GM23338 (cell line): ENCODE data around the gene SCG3. TPM values are rescaled to one million over a fixed set of nuclear protein-coding genes. Genes with fewer than 3 reads are reported as not detected.

Experiments
- ATAC-seq: fragments of 200-7000 bp; cut with Tn5 transposase; 3 replicates; pipeline ENCODE4 v1.9.1; 2020
- DNase-seq: peaks from one replicate; pipeline ENCODE4 v3.0.0-alpha.2; 2015; ENCODE audit warnings: low spot score
- H2AFZ ChIP-seq: fragments of 200-600 bp; sonication (generic); 2 replicates; pipeline ENCODE4 v1.8.0; 2016; ENCODE audit warnings: antibody characterized with exemption, mild to moderate bottlenecking, moderate library complexity
- H3F3A ChIP-seq: fragments of 200-600 bp; sonication (generic); replicated peaks from 2 replicates; pipeline ENCODE4 v1.8.0; 2017; ENCODE audit warnings: antibody characterized with exemption, mixed run types, low read depth
- H3K27ac ChIP-seq: fragments of 200-600 bp; sonication (generic); 2 replicates; pipeline ENCODE4 v1.6.1; 2016; ENCODE audit warnings: low read depth
- H3K27me3 ChIP-seq: fragments of 200-600 bp; sonication (generic); 2 replicates; pipeline ENCODE4 v1.8.0; 2016; ENCODE audit warnings: mild to moderate bottlenecking, mixed run types, moderate library complexity; ENCODE audit not compliant: insufficient read depth
- H3K36me3 ChIP-seq: fragments of 200-600 bp; sonication (generic); 2 replicates; pipeline ENCODE4 v1.8.0; 2016; ENCODE audit warnings: mild to moderate bottlenecking; ENCODE audit not compliant: insufficient read depth
- H3K4me1 ChIP-seq: fragments of 200-600 bp; sonication (generic); 2 replicates; pipeline ENCODE4 v1.8.0; 2016; ENCODE audit warnings: mild to moderate bottlenecking, moderate library complexity; ENCODE audit not compliant: insufficient read depth
- H3K4me2 ChIP-seq: fragments of 200-600 bp; sonication (generic); 2 replicates; pipeline ENCODE4 v1.7.1; 2017; ENCODE audit warnings: mixed run types
- H3K4me3 ChIP-seq: fragments of 200-600 bp; sonication (generic); 2 replicates; pipeline ENCODE4 v1.6.1; 2016; ENCODE audit warnings: mixed run types
- H3K79me2 ChIP-seq: fragments of 200-600 bp; sonication (generic); replicated peaks from 2 replicates; pipeline ENCODE4 v1.8.0; 2017; ENCODE audit warnings: mild to moderate bottlenecking; ENCODE audit not compliant: insufficient read depth
- H3K9me2 ChIP-seq: fragments of 200-600 bp; sonication (generic); 2 replicates; pipeline ENCODE4 v1.8.0; 2017; ENCODE audit not compliant: insufficient read depth
- H4K20me1 ChIP-seq: fragments of 200-600 bp; sonication (generic); replicated peaks from 2 replicates; pipeline ENCODE4 v1.8.0; 2017; ENCODE audit warnings: mild to moderate bottlenecking; ENCODE audit not compliant: insufficient read depth
- H3K27ac Mint-ChIP-seq: 2 replicates; pipeline ENCODE4 v1.8.0; 2020; ENCODE audit warnings: inconsistent platforms, mild to moderate bottlenecking, moderate library complexity, mixed read lengths
- H3K27me3 Mint-ChIP-seq: 3 replicates; pipeline ENCODE4 v1.8.0; 2022; ENCODE audit warnings: low read depth, mild to moderate bottlenecking, moderate library complexity, mixed read lengths, inconsistent platforms; ENCODE audit not compliant: insufficient read depth, poor library complexity
- H3K36me3 Mint-ChIP-seq: 3 replicates; pipeline ENCODE4 v1.8.0; 2021; ENCODE audit warnings: low read depth, mild to moderate bottlenecking, inconsistent platforms, moderate library complexity, mixed read lengths
- H3K4me1 Mint-ChIP-seq: 3 replicates; pipeline ENCODE4 v1.8.0; 2020; ENCODE audit warnings: mild to moderate bottlenecking, inconsistent platforms, mixed read lengths
- H3K4me3 Mint-ChIP-seq: 3 replicates; pipeline ENCODE4 v1.8.0; 2021; ENCODE audit warnings: moderate library complexity, mild to moderate bottlenecking, inconsistent platforms, mixed read lengths
- H3K9me3 Mint-ChIP-seq: 3 replicates; pipeline ENCODE4 v1.8.0; 2020; ENCODE audit warnings: moderate library complexity, mild to moderate bottlenecking, inconsistent platforms, mixed read lengths
- CREB1 ChIP-seq: fragments of 250-450 bp; sonication (Bioruptor Pico); IDR thresholded peaks from 2 replicates; pipeline ENCODE4 v1.5.0; 2020; ENCODE audit warnings: low read depth, mild to moderate bottlenecking, moderate library complexity
- ETS1 ChIP-seq: IDR thresholded peaks from 2 replicates; pipeline ENCODE4 v1.6.1; 2016; ENCODE audit warnings: antibody characterized with exemption
- EZH2 ChIP-seq: fragments of 200-600 bp; sonication (generic); IDR thresholded peaks from one replicate; pipeline ENCODE4 v1.8.0; 2017; ENCODE audit warnings: antibody characterized with exemption, mild to moderate bottlenecking, low read depth; ENCODE audit not compliant: unreplicated experiment
- EZH2phosphoT487 ChIP-seq: fragments of 200-600 bp; sonication (generic); IDR thresholded peaks from one replicate; pipeline ENCODE4 v1.8.1; 2018; ENCODE audit warnings: antibody characterized with exemption; ENCODE audit not compliant: unreplicated experiment
- JUNB ChIP-seq: IDR thresholded peaks from one replicate; pipeline ENCODE4 v1.6.1; 2016; ENCODE audit warnings: antibody characterized with exemption; ENCODE audit not compliant: unreplicated experiment
- NANOG ChIP-seq: IDR thresholded peaks from 2 replicates; pipeline ENCODE4 v1.6.1; 2016; ENCODE audit warnings: antibody characterized with exemption, borderline replicate concordance
- POLR2AphosphoS5 ChIP-seq: IDR thresholded peaks from 2 replicates; pipeline ENCODE4 v1.6.1; 2016; ENCODE audit warnings: antibody characterized with exemption, low read depth
- REST ChIP-seq: IDR thresholded peaks from one replicate; pipeline ENCODE4 v1.6.1; 2018; ENCODE audit warnings: antibody characterized with exemption; ENCODE audit not compliant: unreplicated experiment
- STAT1 ChIP-seq: IDR thresholded peaks from one replicate; pipeline ENCODE4 v1.6.1; 2016; ENCODE audit warnings: antibody characterized with exemption; ENCODE audit not compliant: unreplicated experiment
- ZNF114 ChIP-seq: fragments of 250-450 bp; sonication (Bioruptor Pico); IDR thresholded peaks from 2 replicates; pipeline ENCODE4 v1.5.0; 2020; ENCODE audit warnings: mild to moderate bottlenecking, moderate library complexity
- ZNF331 ChIP-seq: fragments of 250-450 bp; sonication (Bioruptor Pico); IDR thresholded peaks from 2 replicates; pipeline ENCODE4 v1.5.0; 2020; ENCODE audit warnings: low read depth, mild to moderate bottlenecking, moderate library complexity
- ZNF462 ChIP-seq: fragments of 250-450 bp; sonication (Bioruptor Pico); IDR thresholded peaks from 2 replicates; pipeline ENCODE4 v1.5.0; 2020; ENCODE audit warnings: mild to moderate bottlenecking, moderate library complexity
- polyA plus RNA-seq: library from polyadenylated mRNA; unstranded; fragments of >200 nt; fragmentation: Nextera tagmentation; extraction: Ambion mirVana; gene quantifications from 2 replicates; pipeline ENCODE4 v1.2.1, GENCODE V29; 2016
- total RNA-seq: library from RNA; depleted of rRNA; stranded (reverse); fragments of >200 nt; shearing (Covaris generic); gene quantifications from 2 replicates; pipeline ENCODE4 v1.2.3, GENCODE V29; 2014
- TF ChIP-seq, protein P1 (sequence below), 2 experiments: fragments of 200-600 bp in 1 of 2; sonication (generic) in 1 of 2; conservative IDR thresholded peaks; 2 replicates each; pipeline versions ENCODE4 v1.5.1 to v1.6.1; 2016 to 2017; ENCODE audit warnings: antibody characterized with exemption in 2 of 2, low read depth in 2 of 2, mild to moderate bottlenecking in 2 of 2, moderate library complexity in 1 of 2

SCG3 gene
- total and polyA plus RNA-seq, 2 experiments from 2014 or later = 44.2 to 99.5 TPM

GRCh38 chr15:51652084-51652668 lies 29.1 kb upstream of the SCG3 start:
- no peaks in the 10 kb centered on the region for H3K79me2 ChIP-seq
- Mint-ChIP-seq H3K27ac (no peak overlapping the region), H3K4me1 (peaks cover 9% of the 10 kb centered on the region), H3K36me3 (no peaks in the 10 kb centered on the region), H3K27me3 (no peaks in the 10 kb centered on the region), H3K4me3 (no peak overlapping the region), H3K9me3 (no peaks in the 10 kb centered on the region; the same call in 2 of the 3 replicates)
- H3K27ac ChIP-seq = no peak overlapping the region
- no peak overlapping the region for H3K4me3 ChIP-seq
- no peaks in the 10 kb centered on the region for H3F3A ChIP-seq
- DNase-seq (no peak), ATAC-seq (no peak)
- no peaks in the 10 kb centered on the region for H3K9me2 ChIP-seq
- H2AFZ ChIP-seq = no peak overlapping the region
- no peaks in the 10 kb centered on the region for H3K27me3 ChIP-seq
- no peaks in the 10 kb centered on the region for H3K36me3 ChIP-seq
- no peak overlapping the region for H3K4me2 ChIP-seq
- H3K4me1 ChIP-seq = peaks cover 11% of the 10 kb centered on the region
- no peaks in the 10 kb centered on the region for H4K20me1 ChIP-seq
- no peak for TF ChIP-seq ZNF114
- no peak for TF ChIP-seq ZNF462 (CRISPR knock-in tag)
- no peak for TF ChIP-seq ETS1
- TF ChIP-seq JUNB = no peak
- no peak for TF ChIP-seq STAT1
- TF ChIP-seq, protein P1, sequence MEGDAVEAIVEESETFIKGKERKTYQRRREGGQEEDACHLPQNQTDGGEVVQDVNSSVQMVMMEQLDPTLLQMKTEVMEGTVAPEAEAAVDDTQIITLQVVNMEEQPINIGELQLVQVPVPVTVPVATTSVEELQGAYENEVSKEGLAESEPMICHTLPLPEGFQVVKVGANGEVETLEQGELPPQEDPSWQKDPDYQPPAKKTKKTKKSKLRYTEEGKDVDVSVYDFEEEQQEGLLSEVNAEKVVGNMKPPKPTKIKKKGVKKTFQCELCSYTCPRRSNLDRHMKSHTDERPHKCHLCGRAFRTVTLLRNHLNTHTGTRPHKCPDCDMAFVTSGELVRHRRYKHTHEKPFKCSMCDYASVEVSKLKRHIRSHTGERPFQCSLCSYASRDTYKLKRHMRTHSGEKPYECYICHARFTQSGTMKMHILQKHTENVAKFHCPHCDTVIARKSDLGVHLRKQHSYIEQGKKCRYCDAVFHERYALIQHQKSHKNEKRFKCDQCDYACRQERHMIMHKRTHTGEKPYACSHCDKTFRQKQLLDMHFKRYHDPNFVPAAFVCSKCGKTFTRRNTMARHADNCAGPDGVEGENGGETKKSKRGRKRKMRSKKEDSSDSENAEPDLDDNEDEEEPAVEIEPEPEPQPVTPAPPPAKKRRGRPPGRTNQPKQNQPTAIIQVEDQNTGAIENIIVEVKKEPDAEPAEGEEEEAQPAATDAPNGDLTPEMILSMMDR (conservative IDR thresholded peaks at IDR 0.05; ENCODE audit: low read depth in 2 of 2) = no peak
- TF ChIP-seq REST = no peak
- no peak for TF ChIP-seq NANOG
- TF ChIP-seq POLR2AphosphoS5 = no peak
- no peak for TF ChIP-seq ZNF331
- no peak for TF ChIP-seq EZH2phosphoT487
- no peak for TF ChIP-seq EZH2
- no peak for TF ChIP-seq CREB1 (CRISPR knock-in tag)
